IMR-90 (cell line): ENCODE measurements around the gene SLC6A16. TPM values are rescaled to one million over a fixed set of nuclear protein-coding genes. Genes with fewer than 3 reads are reported as not detected.
"Not testable (repeated sequence)": the region's sequence is repeated elsewhere in the genome, so short reads cannot be mapped to it uniquely, and the experiment has no call there.

Experiments
- ATAC-seq: fragments of 200-7000 bp; cut with Tn5 transposase; 2 replicates; pipeline ENCODE4 v1.9.1; 2020; ENCODE audit warnings: low read depth, mild to moderate bottlenecking, moderate library complexity
- BruUV-seq: library from RNA; stranded (reverse); fragments of 400-500 nt; replicated peaks from 2 replicates; lab custom pipeline; 2021; lab: Mats Ljungman, UMichigan
- CTCF ChIA-PET: fragments of 300-600 bp; formaldehyde crosslinking; extraction: SDS; loops from one replicate; lab custom pipeline; 2021; ENCODE audit warnings: antibody characterized with exemption; lab: Yijun Ruan, JAX
- POLR2A ChIA-PET: fragments of 300-600 bp; sonication (Branson Sonifier 250); formaldehyde crosslinking; loops from one replicate; lab custom pipeline; 2022; ENCODE audit warnings: antibody characterized with exemption; ENCODE audit not compliant: unreplicated experiment; lab: Charles Lee
- DNase-seq: peaks from one replicate; pipeline ENCODE4 v3.0.0; 2013
- H2AFZ ChIP-seq: replicated peaks from 2 replicates; pipeline ENCODE3; 2013; ENCODE audit warnings: low read length, mild to moderate bottlenecking; ENCODE audit not compliant: poor library complexity
- H2AK5ac ChIP-seq: 2 replicates; pipeline ENCODE4 v1.6.1; 2013; ENCODE audit warnings: low read depth, low read length, inconsistent platforms
- H2AK9ac ChIP-seq: replicated peaks from 2 replicates; pipeline ENCODE3; 2013; ENCODE audit warnings: mild to moderate bottlenecking, low read depth, low read length, moderate library complexity; ENCODE audit not compliant: poor library complexity
- H2BK120ac ChIP-seq: 2 replicates; pipeline ENCODE4 v1.6.1; 2013; ENCODE audit warnings: low read depth, low read length, inconsistent platforms
- H2BK15ac ChIP-seq: 3 replicates; pipeline ENCODE4 v1.6.1; 2013; ENCODE audit warnings: low read depth, low read length, inconsistent platforms
- H2BK20ac ChIP-seq: 2 replicates; pipeline ENCODE4 v1.6.1; 2013; ENCODE audit warnings: low read depth, mild to moderate bottlenecking, inconsistent platforms, low read length, moderate library complexity
- H2BK5ac ChIP-seq: 2 replicates; pipeline ENCODE4 v1.6.1; 2013; ENCODE audit warnings: mild to moderate bottlenecking, low read depth, low read length, inconsistent platforms; ENCODE audit not compliant: poor library complexity, severe bottlenecking
- H3K14ac ChIP-seq: replicated peaks from 2 replicates; pipeline ENCODE4 v1.6.1; 2013; ENCODE audit warnings: low read depth, low read length, inconsistent platforms
- H3K18ac ChIP-seq: 2 replicates; pipeline ENCODE4 v1.6.1; 2013; ENCODE audit warnings: low read depth, low read length, control low read depth
- H3K23ac ChIP-seq: 2 replicates; pipeline ENCODE4 v1.6.1; 2013; ENCODE audit warnings: low read depth, low read length, inconsistent platforms
- H3K27ac ChIP-seq: 2 replicates; pipeline ENCODE4 v1.5.1; 2013; ENCODE audit warnings: mild to moderate bottlenecking, control low read depth, low read length; ENCODE audit not compliant: insufficient read depth
- H3K27me3 ChIP-seq: 2 replicates; pipeline ENCODE4 v1.6.1; 2013; ENCODE audit warnings: low read length; ENCODE audit not compliant: control insufficient read depth, insufficient read depth
- H3K36me3 ChIP-seq: 2 replicates; pipeline ENCODE4 v1.6.1; 2013; ENCODE audit warnings: low read length, mixed read lengths; ENCODE audit not compliant: control insufficient read depth, insufficient read depth
- H3K4ac ChIP-seq: 2 replicates; pipeline ENCODE4 v1.6.1; 2013; ENCODE audit warnings: low read depth, low read length, inconsistent platforms
- H3K4me1 ChIP-seq: 2 replicates; pipeline ENCODE4 v1.6.1; 2013; ENCODE audit warnings: low read length, mixed read lengths; ENCODE audit not compliant: control insufficient read depth, insufficient read depth
- H3K4me2 ChIP-seq: 2 replicates; pipeline ENCODE4 v1.6.1; 2013; ENCODE audit warnings: low read depth, mild to moderate bottlenecking, control low read depth, low read length, moderate library complexity
- H3K4me3 ChIP-seq: 2 replicates; pipeline ENCODE4 v1.5.1; 2013; ENCODE audit warnings: low read depth, mild to moderate bottlenecking, control low read depth, low read length, moderate library complexity; ENCODE audit not compliant: insufficient read depth
- H3K56ac ChIP-seq: 2 replicates; pipeline ENCODE4 v1.6.1; 2013; ENCODE audit warnings: low read length, inconsistent platforms; ENCODE audit not compliant: insufficient read depth; ENCODE audit errors: extremely low read depth
- H3K79me1 ChIP-seq, 2 experiments: 2 replicates each; pipeline ENCODE4 v1.6.1; 2013; ENCODE audit warnings: low read length in 2 of 2, inconsistent platforms in 1 of 2, low read depth in 1 of 2
- H3K9ac ChIP-seq: 2 replicates; pipeline ENCODE4 v1.6.1; 2013; ENCODE audit warnings: low read depth, low read length, control low read depth
- H3K9me1 ChIP-seq: 2 replicates; pipeline ENCODE4 v1.6.1; 2013; ENCODE audit warnings: low read length, inconsistent platforms; ENCODE audit not compliant: insufficient read depth
- H3K9me3 ChIP-seq: 2 replicates; pipeline ENCODE4 v1.6.1; 2013; ENCODE audit warnings: low read length; ENCODE audit not compliant: control insufficient read depth, insufficient read depth
- H4K20me1 ChIP-seq: 2 replicates; pipeline ENCODE4 v1.6.1; 2013; ENCODE audit warnings: low read length, inconsistent platforms; ENCODE audit not compliant: insufficient read depth
- H4K5ac ChIP-seq: 2 replicates; pipeline ENCODE4 v1.6.1; 2013; ENCODE audit warnings: mild to moderate bottlenecking, low read depth, low read length, control low read depth
- H4K8ac ChIP-seq, 2 experiments: 2 replicates each; pipeline ENCODE4 v1.6.1; 2013; ENCODE audit warnings: low read depth in 2 of 2, low read length in 2 of 2, control low read depth in 1 of 2, inconsistent platforms in 1 of 2
- H4K91ac ChIP-seq: 2 replicates; pipeline ENCODE4 v1.6.1; 2013; ENCODE audit warnings: low read depth, low read length, inconsistent platforms; ENCODE audit not compliant: insufficient read depth
- WGBS, 2 experiments: methylation state at CpG; one replicate each; pipeline versions ENCODE4 v1.1.5 to v1.1.7; 2013; ENCODE audit warnings: missing lambda C conversion rate in 2 of 2; ENCODE audit not compliant: insufficient read length in 1 of 2; ENCODE audit errors: extremely low coverage in 2 of 2; 5-methylcytosine and 5-hydroxymethylcytosine counted together
- dilution Hi-C: fragments of 300-500 bp; cut with HindIII; formaldehyde crosslinking; loops from one replicate; pipeline ENCODE4 v1.14.3; 2018; ENCODE audit warnings: low sequenced_read_pairs; ENCODE audit not compliant: unreplicated experiment
- in situ Hi-C: fragments of 300-500 bp; cut with MboI; formaldehyde crosslinking; loops from 3 replicates; pipeline ENCODE4 v1.14.3; 2019; ENCODE audit warnings: low sequenced_read_pairs, inconsistent platforms, mixed read lengths
- intact Hi-C: fragments of 100-400 bp; cut with micrococcal nuclease; formaldehyde crosslinking; loops from 2 replicates; pipeline ENCODE4 v1.10.0; 2022
- polyA plus RNA-seq, 3 experiments: library from polyadenylated mRNA; depleted of rRNA; stranded (reverse); fragments of >200 nt; gene quantifications; 2 replicates each; pipeline ENCODE4 v1.2.3, GENCODE V29; 2012; ENCODE audit warnings: low replicate concordance in 1 of 3
- total RNA-seq: library from RNA; depleted of rRNA; stranded (reverse); fragments of >200 nt; gene quantifications from 2 replicates; pipeline ENCODE4 v1.2.3, GENCODE V29; 2012

Gene SLC6A16
- total and polyA plus RNA-seq, 2 of the 4 experiments (the other 2 are of a cell fraction): 0.18 to 0.89 TPM

GRCh38 chr19:49373174-49373573 lies 48.2 kb upstream of the SLC6A16 start:
- Histone ChIP-seq H3K9me3 (peaks cover 26% of the 10 kb centered on the region), H3K27me3 (peaks cover 13% of the 10 kb centered on the region)
- H3K56ac ChIP-seq, H3K14ac ChIP-seq, H4K91ac ChIP-seq, H3K4me2 ChIP-seq, H2BK15ac ChIP-seq, H2BK20ac ChIP-seq, H3K23ac ChIP-seq, H3K36me3 ChIP-seq, H4K20me1 ChIP-seq, H3K79me1 ChIP-seq, H3K4me3 ChIP-seq, DNase-seq, H3K4me1 ChIP-seq, H3K4ac ChIP-seq, H2BK5ac ChIP-seq, H3K9ac ChIP-seq, H2AK9ac ChIP-seq, BruUV-seq, intact Hi-C loops, dilution Hi-C loops, H3K9me1 ChIP-seq, H3K27ac ChIP-seq, H4K5ac ChIP-seq, H3K18ac ChIP-seq, H2BK120ac ChIP-seq, POLR2A ChIA-PET, H2AK5ac ChIP-seq, ATAC-seq, H2AFZ ChIP-seq, in situ Hi-C loops, H4K8ac ChIP-seq: not testable (repeated sequence)
- CTCF ChIA-PET: interaction anchor here (0.6 kb wide), 1 partner anchor 45 kb away, joined by 3 read pairs; no protein-coding TSS in a partner anchor
- WGBS, 2 experiments: 29% methylated on average over 1 of the region's 3 CpGs; no CpG with 5 or more reads in 1 of the 2 experiments
